IMR-90 (cell line): ENCODE data around the gene NUDT12. TPM values are rescaled to one million over a fixed set of nuclear protein-coding genes. Genes with fewer than 3 reads are reported as not detected.

Experiments used
- ATAC-seq: fragments of 200-7000 bp; cut with Tn5 transposase; 2 replicates; pipeline ENCODE4 v1.9.1; 2020; ENCODE audit warnings: low read depth, mild to moderate bottlenecking, moderate library complexity
- BruUV-seq: library from RNA; stranded (reverse); fragments of 400-500 nt; replicated peaks from 2 replicates; lab custom pipeline; 2021; lab: Mats Ljungman, UMichigan
- CTCF ChIA-PET: fragments of 300-600 bp; formaldehyde crosslinking; extraction: SDS; loops from one replicate; lab custom pipeline; 2021; ENCODE audit warnings: antibody characterized with exemption; lab: Yijun Ruan, JAX
- POLR2A ChIA-PET: fragments of 300-600 bp; sonication (Branson Sonifier 250); formaldehyde crosslinking; loops from one replicate; lab custom pipeline; 2022; ENCODE audit warnings: antibody characterized with exemption; ENCODE audit not compliant: unreplicated experiment; lab: Charles Lee
- DNase-seq: peaks from one replicate; pipeline ENCODE4 v3.0.0; 2013
- H2AFZ ChIP-seq: replicated peaks from 2 replicates; pipeline ENCODE3; 2013; ENCODE audit warnings: low read length, mild to moderate bottlenecking; ENCODE audit not compliant: poor library complexity
- H2AK5ac ChIP-seq: 2 replicates; pipeline ENCODE4 v1.6.1; 2013; ENCODE audit warnings: low read depth, low read length, inconsistent platforms
- H2AK9ac ChIP-seq: replicated peaks from 2 replicates; pipeline ENCODE3; 2013; ENCODE audit warnings: mild to moderate bottlenecking, low read depth, low read length, moderate library complexity; ENCODE audit not compliant: poor library complexity
- H2BK120ac ChIP-seq: 2 replicates; pipeline ENCODE4 v1.6.1; 2013; ENCODE audit warnings: low read depth, low read length, inconsistent platforms
- H2BK15ac ChIP-seq: 3 replicates; pipeline ENCODE4 v1.6.1; 2013; ENCODE audit warnings: low read depth, low read length, inconsistent platforms
- H2BK20ac ChIP-seq: 2 replicates; pipeline ENCODE4 v1.6.1; 2013; ENCODE audit warnings: low read depth, mild to moderate bottlenecking, inconsistent platforms, low read length, moderate library complexity
- H2BK5ac ChIP-seq: 2 replicates; pipeline ENCODE4 v1.6.1; 2013; ENCODE audit warnings: mild to moderate bottlenecking, low read depth, low read length, inconsistent platforms; ENCODE audit not compliant: poor library complexity, severe bottlenecking
- H3K14ac ChIP-seq: replicated peaks from 2 replicates; pipeline ENCODE4 v1.6.1; 2013; ENCODE audit warnings: low read depth, low read length, inconsistent platforms
- H3K18ac ChIP-seq: 2 replicates; pipeline ENCODE4 v1.6.1; 2013; ENCODE audit warnings: low read depth, low read length, control low read depth
- H3K23ac ChIP-seq: 2 replicates; pipeline ENCODE4 v1.6.1; 2013; ENCODE audit warnings: low read depth, low read length, inconsistent platforms
- H3K27ac ChIP-seq: 2 replicates; pipeline ENCODE4 v1.5.1; 2013; ENCODE audit warnings: mild to moderate bottlenecking, control low read depth, low read length; ENCODE audit not compliant: insufficient read depth
- H3K27me3 ChIP-seq: 2 replicates; pipeline ENCODE4 v1.6.1; 2013; ENCODE audit warnings: low read length; ENCODE audit not compliant: control insufficient read depth, insufficient read depth
- H3K36me3 ChIP-seq: 2 replicates; pipeline ENCODE4 v1.6.1; 2013; ENCODE audit warnings: low read length, mixed read lengths; ENCODE audit not compliant: control insufficient read depth, insufficient read depth
- H3K4ac ChIP-seq: 2 replicates; pipeline ENCODE4 v1.6.1; 2013; ENCODE audit warnings: low read depth, low read length, inconsistent platforms
- H3K4me1 ChIP-seq: 2 replicates; pipeline ENCODE4 v1.6.1; 2013; ENCODE audit warnings: low read length, mixed read lengths; ENCODE audit not compliant: control insufficient read depth, insufficient read depth
- H3K4me2 ChIP-seq: 2 replicates; pipeline ENCODE4 v1.6.1; 2013; ENCODE audit warnings: low read depth, mild to moderate bottlenecking, control low read depth, low read length, moderate library complexity
- H3K4me3 ChIP-seq: 2 replicates; pipeline ENCODE4 v1.5.1; 2013; ENCODE audit warnings: low read depth, mild to moderate bottlenecking, control low read depth, low read length, moderate library complexity; ENCODE audit not compliant: insufficient read depth
- H3K56ac ChIP-seq: 2 replicates; pipeline ENCODE4 v1.6.1; 2013; ENCODE audit warnings: low read length, inconsistent platforms; ENCODE audit not compliant: insufficient read depth; ENCODE audit errors: extremely low read depth
- H3K79me1 ChIP-seq, 2 experiments: 2 replicates each; pipeline ENCODE4 v1.6.1; 2013; ENCODE audit warnings: low read length in 2 of 2, inconsistent platforms in 1 of 2, low read depth in 1 of 2
- H3K9ac ChIP-seq: 2 replicates; pipeline ENCODE4 v1.6.1; 2013; ENCODE audit warnings: low read depth, low read length, control low read depth
- H3K9me1 ChIP-seq: 2 replicates; pipeline ENCODE4 v1.6.1; 2013; ENCODE audit warnings: low read length, inconsistent platforms; ENCODE audit not compliant: insufficient read depth
- H3K9me3 ChIP-seq: 2 replicates; pipeline ENCODE4 v1.6.1; 2013; ENCODE audit warnings: low read length; ENCODE audit not compliant: control insufficient read depth, insufficient read depth
- H4K20me1 ChIP-seq: 2 replicates; pipeline ENCODE4 v1.6.1; 2013; ENCODE audit warnings: low read length, inconsistent platforms; ENCODE audit not compliant: insufficient read depth
- H4K5ac ChIP-seq: 2 replicates; pipeline ENCODE4 v1.6.1; 2013; ENCODE audit warnings: mild to moderate bottlenecking, low read depth, low read length, control low read depth
- H4K8ac ChIP-seq, 2 experiments: 2 replicates each; pipeline ENCODE4 v1.6.1; 2013; ENCODE audit warnings: low read depth in 2 of 2, low read length in 2 of 2, control low read depth in 1 of 2, inconsistent platforms in 1 of 2
- H4K91ac ChIP-seq: 2 replicates; pipeline ENCODE4 v1.6.1; 2013; ENCODE audit warnings: low read depth, low read length, inconsistent platforms; ENCODE audit not compliant: insufficient read depth
- BHLHE40 ChIP-seq: fragments of 150-350 bp; IDR thresholded peaks from 2 replicates; pipeline ENCODE4 v1.6.1; 2016; ENCODE audit warnings: mild to moderate bottlenecking, low read depth, low read length
- CEBPB ChIP-seq: IDR thresholded peaks from 2 replicates; pipeline ENCODE4 v1.6.1; 2012; ENCODE audit warnings: low read depth, low read length, improper control_type of control experiment
- CHD1 ChIP-seq: IDR thresholded peaks from 2 replicates; pipeline ENCODE4 v1.6.1; 2012; ENCODE audit warnings: low read depth, low read length, improper control_type of control experiment
- CTCF ChIP-seq: conservative IDR thresholded peaks from 2 replicates; pipeline ENCODE4 v1.5.1; 2012; ENCODE audit warnings: mild to moderate bottlenecking, low read depth, low read length, improper control_type of control experiment
- FOS ChIP-seq: fragments of 150-350 bp; IDR thresholded peaks from 2 replicates; pipeline ENCODE4 v1.6.1; 2016; ENCODE audit warnings: low read depth, low read length
- MAFK ChIP-seq: IDR thresholded peaks from 2 replicates; pipeline ENCODE4 v1.6.1; 2012; ENCODE audit warnings: low read depth, low read length, improper control_type of control experiment
- MAZ ChIP-seq: IDR thresholded peaks from 2 replicates; pipeline ENCODE4 v1.6.1; 2012; ENCODE audit warnings: low read depth, mild to moderate bottlenecking, low read length, improper control_type of control experiment, moderate library complexity, borderline replicate concordance
- MXI1 ChIP-seq: IDR thresholded peaks from 2 replicates; pipeline ENCODE4 v1.6.1; 2012; ENCODE audit warnings: low read depth, mild to moderate bottlenecking, low read length, moderate library complexity, borderline replicate concordance
- NFE2L2 ChIP-seq: fragments of 150-350 bp; IDR thresholded peaks from 2 replicates; pipeline ENCODE4 v1.6.1; 2016; ENCODE audit warnings: low read depth, mild to moderate bottlenecking, low read length
- POLR2A ChIP-seq: IDR thresholded peaks from 2 replicates; pipeline ENCODE4 v1.6.1; 2012; ENCODE audit warnings: mild to moderate bottlenecking, low read depth, low read length
- RAD21 ChIP-seq: IDR thresholded peaks from 2 replicates; pipeline ENCODE4 v1.6.1; 2012; ENCODE audit warnings: low read length, improper control_type of control experiment
- RFX5 ChIP-seq: IDR thresholded peaks from 2 replicates; pipeline ENCODE4 v1.8.0; 2012; ENCODE audit warnings: low read depth, mild to moderate bottlenecking, low read length, moderate library complexity
- SMC3 ChIP-seq: fragments of 150-350 bp; IDR thresholded peaks from 2 replicates; pipeline ENCODE4 v1.6.1; 2016; ENCODE audit warnings: low read depth, mild to moderate bottlenecking, antibody characterized with exemption, low read length, moderate library complexity
- USF2 ChIP-seq: fragments of 150-350 bp; IDR thresholded peaks from 2 replicates; pipeline ENCODE4 v1.6.1; 2017; ENCODE audit warnings: mild to moderate bottlenecking, antibody characterized with exemption, low read length, low read depth
- WGBS, 2 experiments: methylation state at CpG; one replicate each; pipeline versions ENCODE4 v1.1.5 to v1.1.7; 2013; ENCODE audit warnings: missing lambda C conversion rate in 2 of 2; ENCODE audit not compliant: insufficient read length in 1 of 2; ENCODE audit errors: extremely low coverage in 2 of 2; 5-methylcytosine and 5-hydroxymethylcytosine counted together
- dilution Hi-C: fragments of 300-500 bp; cut with HindIII; formaldehyde crosslinking; loops from one replicate; pipeline ENCODE4 v1.14.3; 2018; ENCODE audit warnings: low sequenced_read_pairs; ENCODE audit not compliant: unreplicated experiment
- in situ Hi-C: fragments of 300-500 bp; cut with MboI; formaldehyde crosslinking; loops from 3 replicates; pipeline ENCODE4 v1.14.3; 2019; ENCODE audit warnings: low sequenced_read_pairs, inconsistent platforms, mixed read lengths
- intact Hi-C: fragments of 100-400 bp; cut with micrococcal nuclease; formaldehyde crosslinking; loops from 2 replicates; pipeline ENCODE4 v1.10.0; 2022
- polyA plus RNA-seq, 3 experiments: library from polyadenylated mRNA; depleted of rRNA; stranded (reverse); fragments of >200 nt; gene quantifications; 2 replicates each; pipeline ENCODE4 v1.2.3, GENCODE V29; 2012; ENCODE audit warnings: low replicate concordance in 1 of 3
- total RNA-seq: library from RNA; depleted of rRNA; stranded (reverse); fragments of >200 nt; gene quantifications from 2 replicates; pipeline ENCODE4 v1.2.3, GENCODE V29; 2012

NUDT12 gene
- total and polyA plus RNA-seq, 2 of the 4 experiments (the other 2 are of a cell fraction): 3.7 to 5.9 TPM

GRCh38 chr5:103514371-103514770, 48.2 kb downstream of the NUDT12 start:
- no peak overlapping the region for H2BK5ac ChIP-seq
- DNase-seq: no peak
- in situ Hi-C loops: no loop called here

More at GRCh38 chr5:103514371-103514770, 48.2 kb downstream of the NUDT12 start:
- no peak overlapping the region for H4K8ac ChIP-seq
- H3K4me2 ChIP-seq: no peak overlapping the region
- H3K9me3 ChIP-seq: no peaks in the 10 kb centered on the region
- ATAC-seq: no peak
- H3K4me3 ChIP-seq: no peak overlapping the region
- no peak overlapping the region for H2BK120ac ChIP-seq
- WGBS, 2 experiments: no CpG with 5 or more reads among the region's 1 CpG
- ChIA-PET CTCF (interaction anchor here (0.6 kb wide), 1 partner anchor 832 kb away, joined by 3 read pairs; no protein-coding TSS in a partner anchor), POLR2A (no interaction called here)
- H3K23ac ChIP-seq: no peak overlapping the region
- H3K27me3 ChIP-seq: peaks cover 2% of the 10 kb centered on the region; the same call in 1 of the 2 replicates
- no peak overlapping the region for H3K56ac ChIP-seq
- H3K9me1 ChIP-seq: no peaks in the 10 kb centered on the region
- no peak for TF ChIP-seq MXI1
- TF ChIP-seq SMC3: no peak
- no peak for TF ChIP-seq RAD21
- TF ChIP-seq NFE2L2: no peak
- no peak for TF ChIP-seq USF2
- no peak for TF ChIP-seq POLR2A
- TF ChIP-seq BHLHE40: no peak
- no peak for TF ChIP-seq CTCF
- no peak for TF ChIP-seq CEBPB
- no peak for TF ChIP-seq CHD1
- no peak for TF ChIP-seq FOS
- no peak for TF ChIP-seq MAFK
- no peak for TF ChIP-seq RFX5
- no peak for TF ChIP-seq MAZ
- no peak overlapping the region for H4K5ac ChIP-seq
- no peak overlapping the region for H2BK20ac ChIP-seq
- no peak overlapping the region for H3K18ac ChIP-seq
- no peaks in the 10 kb centered on the region for H4K20me1 ChIP-seq
- H3K14ac ChIP-seq: no peak overlapping the region
- no peaks in the 10 kb centered on the region for H3K79me1 ChIP-seq
- no peak overlapping the region for H2BK15ac ChIP-seq
- H3K36me3 ChIP-seq: no peaks in the 10 kb centered on the region
- dilution Hi-C loops: no loop called here
- H3K27ac ChIP-seq: no peak overlapping the region
- no TSS peak for BruUV-seq
- H2AK9ac ChIP-seq: no peak overlapping the region
- no peak overlapping the region for H2AFZ ChIP-seq
- intact Hi-C loops: no loop called here
- no peak overlapping the region for H3K4ac ChIP-seq
- H3K9ac ChIP-seq: no peak overlapping the region
- no peak overlapping the region for H4K91ac ChIP-seq
- no peaks in the 10 kb centered on the region for H3K4me1 ChIP-seq
- no peak overlapping the region for H2AK5ac ChIP-seq
